ENCODE data around the gene SLC35G2.
"Not testable (repeated sequence)": the region's sequence is repeated elsewhere in the genome, so short reads cannot be mapped to it uniquely, and the experiment has no call there.

Gene SLC35G2

GRCh38 chr3:136835813-136836510 is 17.0 kb downstream of the SLC35G2 start:
- DNase-seq: no peak

DNA sequence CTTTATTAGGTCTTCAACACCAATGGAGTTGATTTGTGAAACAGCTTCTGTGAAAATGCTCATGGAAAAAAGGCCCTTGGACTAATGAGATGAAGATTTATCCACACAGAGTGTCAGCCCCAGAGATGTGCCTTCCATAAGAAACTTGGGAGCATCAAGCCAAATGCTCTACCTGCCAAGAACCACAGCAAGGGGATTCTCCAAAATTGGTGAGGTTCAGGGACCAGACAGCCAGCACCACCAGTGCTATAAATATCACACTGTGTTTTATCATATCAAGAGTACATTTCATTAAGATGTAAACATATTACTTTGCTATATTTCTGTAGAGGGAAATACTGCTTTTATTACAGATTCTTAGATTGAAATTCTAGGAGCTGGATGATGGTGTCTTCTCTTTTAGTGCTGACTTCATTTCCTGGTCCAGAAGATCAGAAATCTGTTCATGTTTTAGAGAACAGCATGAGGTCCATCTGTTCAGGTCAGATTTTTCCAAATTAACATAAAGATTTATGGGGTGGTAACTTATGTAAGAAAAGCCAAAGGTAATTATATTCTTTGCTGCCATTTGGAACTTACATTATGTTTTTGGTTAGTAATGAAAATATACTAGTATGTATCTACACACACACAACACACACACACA is 17.7 kb downstream of the SLC35G2 start:
- no peak for DNase-seq

- no peak for DNase-seq
These were observed 20.0 kb downstream of the SLC35G2 start for GRCh38 chr3:136838641-136839555.

- no peak for DNase-seq
These were observed 20.6 kb downstream of the SLC35G2 start for GRCh38 chr3:136839556-136839931.

DNA sequence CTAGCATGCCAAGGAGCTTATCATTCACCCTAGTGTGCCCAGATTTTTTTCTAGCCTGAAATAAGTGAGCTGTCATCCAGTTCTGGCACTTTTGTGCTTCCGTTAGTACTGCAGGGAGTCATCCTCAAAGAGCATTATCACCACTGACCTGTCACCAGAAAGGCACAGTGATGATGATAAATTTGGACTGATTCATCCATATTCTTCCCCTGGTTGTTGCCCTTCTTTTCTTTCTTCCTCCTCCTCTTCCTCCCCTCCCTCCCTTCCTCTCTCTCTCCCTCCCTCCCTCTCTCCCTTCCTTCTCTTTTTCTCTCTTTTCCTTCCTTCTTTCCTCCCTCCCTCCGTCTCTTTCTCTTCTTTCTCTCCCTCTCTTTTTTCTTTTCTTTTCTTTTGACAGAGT is 21.3 kb downstream of the SLC35G2 start:
- no peak for DNase-seq

DNA sequence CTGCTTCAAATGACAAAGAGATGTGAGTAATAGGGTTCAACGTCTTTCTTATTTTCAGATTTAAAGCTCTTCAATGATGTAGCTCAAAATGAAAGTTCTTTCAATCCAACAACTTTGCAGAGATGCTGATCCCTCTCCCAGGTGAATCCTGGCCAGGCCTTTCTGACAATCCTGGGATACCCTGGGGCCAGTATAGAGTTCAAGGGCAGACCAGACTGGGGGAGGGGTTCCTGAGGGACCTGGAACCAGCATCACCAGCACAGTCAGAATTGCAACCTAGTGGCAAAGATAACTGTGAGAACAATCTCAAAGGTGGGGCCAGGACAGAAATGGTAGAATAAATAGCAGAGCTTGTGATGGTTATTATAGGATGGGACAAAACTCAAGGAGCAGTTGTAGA is 23.4 kb downstream of the SLC35G2 start:
- DNase-seq: no peak

DNA sequence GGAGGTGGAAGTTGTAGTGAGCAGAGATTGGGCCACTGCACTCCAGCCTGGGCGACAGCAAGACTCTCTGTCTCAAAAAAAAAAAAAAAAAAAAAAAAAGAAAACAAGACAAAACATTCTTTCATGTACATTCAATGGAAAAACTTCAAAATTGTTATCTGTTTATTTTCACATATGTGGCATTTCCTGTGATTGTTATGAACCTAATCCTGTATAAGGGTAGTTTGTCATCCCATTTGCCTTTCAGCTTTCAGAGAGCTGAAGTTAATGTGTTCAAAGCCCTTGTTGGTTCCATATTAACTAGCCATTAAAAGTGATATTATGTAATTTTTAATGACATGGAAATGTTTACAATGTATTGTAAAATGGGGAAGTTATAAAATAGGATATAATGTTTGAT is 25.8 kb downstream of the SLC35G2 start:
- no peak for DNase-seq

DNA sequence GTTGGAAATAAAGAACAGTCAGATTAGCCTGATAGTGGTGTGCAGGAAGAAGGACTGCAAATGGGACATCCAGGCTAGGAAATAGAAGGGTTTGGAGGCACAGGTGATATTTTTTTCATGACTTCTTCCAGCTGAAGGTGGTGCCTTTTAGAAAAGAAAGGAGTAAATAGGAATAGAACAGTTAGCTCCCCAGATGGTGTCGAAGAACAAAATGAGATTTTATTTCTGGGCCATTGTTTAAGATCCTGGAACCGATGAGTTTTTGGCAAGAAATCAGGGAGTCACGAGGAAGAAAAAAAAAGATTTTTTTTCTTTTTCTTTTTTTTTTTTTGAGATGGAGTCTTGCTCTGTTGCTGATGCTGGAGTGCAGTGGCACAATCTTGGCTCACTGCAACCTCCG is 33.3 kb downstream of the SLC35G2 start:
- no peak for DNase-seq

- DNase-seq: peak; percentile 17 to 39
These were observed 37.7 kb downstream of the SLC35G2 start for GRCh38 chr3:136856665-136857064.

DNA sequence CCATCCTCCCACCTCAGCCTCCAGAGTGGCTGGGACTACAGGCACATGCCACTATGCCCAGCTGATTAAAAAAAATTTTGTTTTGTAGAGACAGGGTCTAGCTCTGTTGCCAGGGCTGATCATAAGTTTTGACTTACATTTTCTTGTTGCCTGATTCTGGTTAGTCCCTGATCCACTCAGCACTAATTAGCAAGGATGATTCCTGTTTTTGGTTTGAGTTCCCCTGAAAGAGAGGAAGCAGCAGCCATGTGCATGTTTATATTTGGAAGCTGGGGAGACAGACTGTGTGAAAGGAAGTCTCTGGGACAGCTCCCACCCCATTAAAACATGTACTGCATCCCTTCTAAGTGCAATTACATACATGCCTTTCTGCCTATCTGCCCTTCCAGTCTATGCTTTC is 39.5 kb downstream of the SLC35G2 start:
- peak; percentile 77 to 95 for DNase-seq

GRCh38 chr3:136860541-136860940 is 41.6 kb downstream of the SLC35G2 start:
- no peak for DNase-seq

DNA sequence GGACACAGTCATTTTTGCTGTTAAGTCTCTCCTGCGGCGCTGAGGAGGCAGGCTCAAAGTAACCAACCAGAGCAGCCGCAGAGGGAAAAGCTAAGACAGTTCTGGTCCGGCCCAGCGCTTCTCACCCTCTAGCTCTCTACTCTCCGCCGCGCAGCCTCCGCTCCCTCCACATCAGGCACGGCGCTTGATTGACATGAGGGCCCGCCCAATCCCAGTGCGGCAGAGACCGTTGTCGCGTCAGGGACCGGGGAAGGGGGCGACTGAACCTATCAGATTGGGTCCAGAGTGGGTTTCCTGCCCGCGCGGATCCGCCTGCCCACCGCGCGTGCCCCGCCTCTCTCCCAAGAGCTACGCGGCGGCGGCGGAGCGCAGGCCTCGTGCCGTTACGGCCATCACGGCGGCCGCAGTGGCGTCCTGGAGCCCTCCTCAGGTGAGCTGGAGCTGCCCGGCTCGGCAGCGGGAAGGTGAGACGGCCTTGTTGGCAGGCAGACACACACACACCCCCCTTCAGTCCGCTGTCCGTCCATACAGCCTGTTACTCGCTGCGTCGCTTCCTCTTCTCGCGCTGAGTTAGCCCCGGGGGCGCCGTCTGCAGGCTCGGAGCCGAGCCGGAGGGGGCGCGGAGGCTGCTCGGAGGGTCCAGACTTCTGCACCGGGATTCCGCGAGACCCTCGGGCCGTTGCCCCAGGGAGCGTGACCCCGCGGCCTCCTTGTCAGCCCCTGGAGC is 43.1 kb downstream of the SLC35G2 start, which contains the start of gene NCK1:
NCK1 (plus strand) TSS at position 319 of the 727 bp plus-strand sequence. CDS start 65,794 bp downstream, outside the sequence.
- peak; percentile 97 for DNase-seq

GRCh38 chr3:136862617-136863322 is 43.8 kb downstream of the SLC35G2 start:
- peak; percentile 17 to 30 for DNase-seq

DNA sequence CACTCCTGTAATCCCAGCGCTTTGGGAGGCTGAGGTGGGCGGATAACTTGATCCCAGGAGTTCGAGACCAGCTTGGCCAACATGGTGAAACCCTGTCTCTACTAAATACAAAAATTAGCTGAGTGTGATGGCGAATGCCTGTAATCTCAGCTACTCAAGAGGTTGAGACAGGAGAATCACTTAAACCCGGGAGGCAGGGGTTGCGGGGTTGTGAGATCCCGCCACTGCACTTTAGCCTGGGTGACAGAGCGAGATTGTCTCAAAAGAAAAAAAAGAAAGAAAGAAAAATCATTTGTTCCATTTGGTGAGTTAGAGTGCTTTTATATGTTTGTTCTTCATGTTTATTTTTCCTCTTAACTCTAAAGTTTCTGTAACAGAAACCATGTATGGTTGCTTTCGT is 50.4 kb downstream of the SLC35G2 start:
- DNase-seq: no peak

DNA sequence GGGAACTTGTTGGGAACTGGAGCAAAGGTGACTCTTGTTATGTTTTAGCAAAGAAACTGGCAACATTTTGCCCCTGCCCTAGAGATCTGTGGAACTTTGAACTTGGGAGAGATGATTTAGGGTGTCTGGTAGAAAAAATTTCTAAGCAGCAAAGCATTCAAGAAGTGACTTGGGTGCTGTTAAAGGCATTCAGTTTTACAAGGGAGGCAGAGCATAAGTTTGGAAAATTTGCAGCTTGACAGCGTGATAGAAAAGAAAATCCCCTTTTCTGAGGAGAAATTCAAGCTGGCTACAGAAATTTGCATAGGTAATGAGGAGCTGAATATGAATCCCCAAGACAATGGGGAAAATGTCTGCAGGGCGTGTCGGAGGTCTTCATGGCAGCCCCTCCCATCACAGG is 53.3 kb downstream of the SLC35G2 start:
- not testable (repeated sequence) for DNase-seq

GRCh38 chr3:136879510-136879909 is 60.6 kb downstream of the SLC35G2 start:
- not testable (repeated sequence) for DNase-seq

- DNase-seq: no peak
These were observed 63.6 kb downstream of the SLC35G2 start for GRCh38 chr3:136882571-136882970.

DNA sequence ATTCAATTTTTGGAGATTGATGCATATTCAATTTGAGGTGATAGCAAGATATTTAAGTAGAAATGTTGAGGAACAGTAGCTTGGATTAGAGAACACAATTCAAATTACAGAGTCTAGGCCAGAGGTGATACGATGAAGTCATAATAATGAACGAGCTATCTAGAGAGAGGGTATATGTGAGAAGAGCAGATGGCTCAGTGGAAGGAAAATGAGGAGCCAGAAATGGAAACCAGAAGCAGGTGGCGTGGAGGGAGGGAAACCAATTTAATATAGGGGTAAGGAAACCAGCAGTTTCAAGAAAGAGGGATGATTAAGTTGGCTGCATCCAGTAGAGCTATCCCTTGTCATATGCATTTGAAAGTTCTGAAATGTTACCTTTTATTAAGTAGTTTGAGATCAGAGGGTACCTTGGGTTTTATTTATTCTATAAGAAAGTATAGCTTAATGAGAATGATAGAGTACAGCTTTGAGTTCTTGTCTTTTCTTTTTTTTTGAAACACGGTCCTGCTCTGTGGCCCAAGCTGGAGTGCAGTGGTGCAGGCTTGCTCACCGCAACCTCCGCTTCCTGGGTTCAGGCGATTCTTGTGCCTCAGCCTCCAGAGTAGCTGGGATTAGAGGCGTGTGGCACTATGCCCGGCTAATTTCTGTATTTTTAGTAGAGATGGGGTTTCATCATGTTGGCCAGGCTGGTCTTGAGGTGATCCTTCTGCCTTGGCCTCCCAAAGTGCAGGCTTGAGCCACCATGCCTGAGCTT is 65.2 kb downstream of the SLC35G2 start:
- DNase-seq: no peak

DNA sequence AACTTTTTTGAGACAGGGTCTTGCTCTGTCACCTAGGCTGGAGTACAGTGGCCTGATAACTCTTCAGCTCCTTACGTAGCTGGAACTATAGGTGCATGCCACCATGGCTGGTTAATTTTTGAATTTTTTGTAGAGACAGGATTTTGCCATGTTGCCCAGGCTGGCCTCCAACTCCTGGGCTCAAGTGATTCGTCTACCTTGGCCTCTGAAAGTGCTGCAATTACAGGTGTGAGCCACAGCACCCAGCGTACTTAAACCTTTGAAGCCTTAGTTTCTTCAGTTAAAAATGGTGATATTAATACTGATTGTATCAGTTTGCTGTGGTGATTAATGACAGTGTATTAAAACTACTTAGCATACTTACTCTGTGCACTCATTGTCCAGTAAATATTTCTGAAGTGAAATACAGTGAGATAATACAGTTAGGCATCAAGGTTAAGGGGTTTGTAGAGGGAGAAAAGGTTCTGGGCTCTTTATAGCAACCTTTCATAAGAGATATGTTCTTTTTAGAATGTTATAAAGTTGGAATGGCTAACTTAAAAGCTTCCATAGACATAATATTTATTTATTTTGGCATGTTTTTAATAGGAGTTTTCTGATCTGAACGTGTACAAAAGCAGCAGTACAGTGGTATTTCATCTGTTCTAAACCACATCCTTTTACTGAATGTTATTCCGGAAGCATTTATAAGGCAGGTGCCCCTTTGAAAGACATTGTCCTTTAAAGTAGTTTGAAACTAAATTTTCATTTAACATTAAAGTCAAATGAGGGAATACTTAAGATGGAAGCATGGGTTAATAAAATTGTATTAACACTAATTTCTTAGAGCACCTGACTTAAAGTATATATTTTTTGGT is 66.7 kb downstream of the SLC35G2 start:
- no peak for DNase-seq

GRCh38 chr3:136889947-136890346 is 71.0 kb downstream of the SLC35G2 start:
- DNase-seq: no peak

All from inflammatory macrophage treated with lipopolysaccharide for 1 hour (primary cell).